Hindlimb muscle (tissue), 1 donor: ENCODE data around the gene SH3BP2. TPM values are rescaled to one million over a fixed set of nuclear protein-coding genes. Genes with fewer than 3 reads are reported as not detected.

ENCODE experiments used
- DNase-seq: peaks from one replicate; pipeline ENCODE4 v3.0.0-alpha.2; 2013
- polyA plus RNA-seq: library from polyadenylated mRNA; unstranded; fragments of 120-200 nt; gene quantifications from one replicate; pipeline ENCODE4 v1.2.1, GENCODE V29; 2013; ENCODE audit not compliant: insufficient read length

Gene SH3BP2
- polyA plus RNA-seq, 1 donor = 41.3 TPM

- DNase-seq = no peak
Measured at GRCh38 chr4:2822461-2823300, 29.8 kb downstream of the SH3BP2 start.

DNA sequence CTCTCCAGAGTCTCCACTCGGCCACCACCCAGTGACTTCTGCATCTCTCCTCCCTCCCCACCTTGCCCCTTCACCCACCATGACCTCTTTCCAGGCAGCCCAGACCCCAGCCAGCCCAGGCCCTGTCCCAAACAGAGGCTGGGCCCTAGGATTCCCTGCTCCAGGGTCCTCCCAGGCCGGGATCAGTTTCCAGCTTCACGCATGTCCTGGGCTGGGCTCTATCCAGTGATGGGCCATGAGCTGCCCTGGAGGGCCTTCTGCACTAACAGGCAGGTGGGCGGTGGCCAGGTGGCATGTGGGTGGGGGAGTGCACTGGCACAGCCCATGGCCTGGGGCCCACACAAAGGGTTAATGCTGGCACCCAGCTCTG is 30.4 kb downstream of the SH3BP2 start:
- DNase-seq = no peak

DNA sequence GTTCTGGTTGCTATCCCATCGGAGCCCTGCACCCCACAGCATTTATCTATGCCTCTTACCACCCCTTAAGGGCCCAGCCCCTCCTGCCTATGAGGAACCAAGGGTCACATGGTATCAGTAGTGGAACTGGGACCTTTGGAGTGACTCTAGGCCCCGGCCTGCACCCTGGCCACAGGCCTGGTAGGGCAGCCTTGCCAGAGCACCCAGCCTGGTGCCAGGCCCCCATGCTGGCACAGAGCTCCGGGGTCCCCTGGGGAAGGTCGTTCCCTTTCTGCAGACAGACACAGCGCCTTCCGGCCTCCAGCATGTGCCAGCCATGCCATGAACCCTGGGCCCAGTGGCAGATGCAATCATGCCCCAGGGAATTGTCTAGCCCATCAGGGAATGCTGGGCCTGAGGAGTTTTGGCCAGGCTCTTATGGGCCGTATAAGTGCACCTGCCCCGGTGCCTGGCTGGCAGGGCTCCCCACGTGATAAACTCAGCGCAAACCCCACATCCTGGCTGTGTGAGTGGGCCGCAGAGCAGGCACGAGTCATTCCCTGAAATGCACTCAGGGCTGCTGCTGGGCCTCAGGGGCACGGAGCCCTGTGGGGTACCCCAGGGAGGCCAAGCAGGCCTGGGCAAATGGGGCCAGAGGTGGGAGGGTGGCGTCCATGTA is 30.9 kb downstream of the SH3BP2 start:
- no peak for DNase-seq

GRCh38 chr4:2824329-2824835 is 31.5 kb downstream of the SH3BP2 start:
- DNase-seq = no peak

DNA sequence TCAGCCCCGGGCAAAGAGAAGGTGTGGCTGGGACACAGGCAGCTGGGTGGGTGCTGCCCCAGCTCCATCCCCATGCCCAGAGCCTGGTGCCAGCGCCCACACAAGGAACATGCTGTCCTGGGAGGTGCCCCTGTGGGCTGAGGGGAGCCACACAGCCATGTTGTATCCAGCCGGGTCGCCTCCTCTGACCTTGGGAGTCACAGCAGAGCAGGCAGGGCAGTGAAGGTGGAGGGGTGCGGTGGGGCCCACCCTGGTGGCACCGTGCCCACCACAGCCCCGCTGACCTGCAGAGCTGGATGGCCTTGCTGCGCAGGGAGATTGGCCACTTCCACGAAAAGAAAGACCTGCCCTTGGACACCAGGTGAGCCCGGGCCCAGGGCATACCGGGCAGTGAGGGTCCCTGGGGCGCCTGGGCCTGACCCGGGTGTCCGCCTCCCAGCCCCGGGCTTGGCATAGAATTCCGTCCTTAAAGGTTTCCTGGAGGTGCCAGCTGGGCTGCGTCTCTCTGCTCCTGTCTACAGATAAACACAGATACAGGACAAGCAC is 32.0 kb downstream of the SH3BP2 start:
- DNase-seq = no peak

GRCh38 chr4:2825740-2826139 is 32.9 kb downstream of the SH3BP2 start:
- no peak for DNase-seq

DNA sequence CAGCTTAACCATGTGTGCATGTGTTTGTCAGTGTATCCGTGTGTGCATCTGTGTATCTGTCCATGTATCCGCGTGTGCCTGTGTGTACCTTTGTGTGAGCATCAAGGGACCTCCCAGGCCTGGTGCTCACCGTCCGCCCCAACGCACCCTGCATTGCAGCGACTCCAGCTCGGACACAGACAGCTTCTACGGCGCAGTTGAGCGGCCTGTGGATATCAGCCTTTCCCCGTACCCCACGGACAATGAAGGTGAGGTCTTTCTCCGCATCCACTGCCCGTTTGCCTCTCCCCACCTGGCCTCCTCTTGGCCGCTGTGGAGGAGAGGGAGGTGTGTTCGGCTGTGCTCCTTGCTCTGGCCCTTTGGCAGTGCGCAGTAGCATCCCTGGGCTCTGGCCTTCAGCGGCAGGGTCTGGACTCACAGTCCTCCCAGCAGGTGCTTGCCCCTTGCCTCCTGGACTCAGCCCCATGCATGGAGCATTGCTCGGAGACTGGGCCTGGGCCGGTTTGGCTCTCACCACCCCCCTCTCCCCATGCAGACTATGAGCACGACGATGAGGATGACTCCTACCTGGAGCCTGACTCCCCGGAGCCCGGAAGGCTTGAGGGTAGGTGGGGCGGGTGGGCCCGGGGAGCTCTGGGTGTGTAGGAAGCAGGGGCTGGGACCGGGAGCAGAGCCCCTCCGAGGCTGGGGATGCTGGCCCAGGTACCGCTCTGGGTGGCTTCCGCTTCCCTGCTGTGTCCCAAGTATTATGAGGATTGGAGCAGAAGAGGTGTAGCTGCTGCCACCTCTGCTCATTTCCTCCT is 34.4 kb downstream of the SH3BP2 start:
- DNase-seq = no peak

GRCh38 chr4:2827874-2828751 is 35.2 kb downstream of the SH3BP2 start:
- DNase-seq = no peak

DNA sequence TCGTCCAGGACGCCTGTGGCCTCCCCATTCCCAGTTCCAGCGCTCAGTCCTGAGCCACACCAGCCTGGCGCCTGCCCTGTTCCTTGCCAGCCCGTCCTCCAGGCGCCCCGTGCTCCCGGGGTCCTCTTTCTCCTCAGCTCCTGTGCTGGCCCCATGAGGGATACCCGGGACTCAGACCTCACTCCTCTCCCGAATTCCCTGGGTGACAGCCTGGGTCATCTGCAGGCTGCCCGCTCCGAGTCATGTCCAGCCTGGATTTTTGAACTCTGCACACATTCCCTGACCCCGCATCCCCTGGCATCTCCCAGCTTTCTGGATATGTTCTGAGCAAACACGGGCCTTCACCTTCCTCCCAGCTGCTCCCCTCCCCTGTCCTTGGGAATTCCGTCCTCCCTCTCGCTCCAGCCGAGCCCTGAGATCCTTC is 35.9 kb downstream of the SH3BP2 start:
- no peak for DNase-seq

GRCh38 chr4:2829321-2829932 is 36.5 kb downstream of the SH3BP2 start:
- no peak for DNase-seq

DNA sequence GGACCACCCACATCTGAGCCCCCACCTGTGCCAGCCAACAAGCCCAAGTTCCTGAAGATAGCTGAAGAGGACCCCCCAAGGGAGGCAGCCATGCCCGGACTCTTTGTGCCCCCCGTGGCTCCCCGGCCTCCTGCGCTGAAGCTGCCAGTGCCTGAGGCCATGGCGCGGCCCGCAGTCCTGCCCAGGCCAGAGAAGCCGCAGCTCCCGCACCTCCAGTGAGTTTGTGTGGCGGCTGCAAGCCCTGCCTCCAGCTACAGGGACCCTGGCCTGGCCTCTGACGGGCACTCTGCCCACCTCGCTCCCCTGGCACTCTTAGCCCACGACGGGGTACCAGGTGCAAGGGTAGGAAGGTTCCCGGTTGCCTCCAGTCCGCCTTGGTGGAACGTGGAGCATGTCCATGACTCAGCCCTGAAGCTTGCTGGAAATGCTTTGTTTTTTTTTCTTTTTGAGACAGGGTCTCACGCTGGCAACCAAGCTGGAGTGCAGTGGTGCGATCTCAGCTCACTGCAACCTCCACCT is 37.1 kb downstream of the SH3BP2 start:
- DNase-seq = no peak

DNA sequence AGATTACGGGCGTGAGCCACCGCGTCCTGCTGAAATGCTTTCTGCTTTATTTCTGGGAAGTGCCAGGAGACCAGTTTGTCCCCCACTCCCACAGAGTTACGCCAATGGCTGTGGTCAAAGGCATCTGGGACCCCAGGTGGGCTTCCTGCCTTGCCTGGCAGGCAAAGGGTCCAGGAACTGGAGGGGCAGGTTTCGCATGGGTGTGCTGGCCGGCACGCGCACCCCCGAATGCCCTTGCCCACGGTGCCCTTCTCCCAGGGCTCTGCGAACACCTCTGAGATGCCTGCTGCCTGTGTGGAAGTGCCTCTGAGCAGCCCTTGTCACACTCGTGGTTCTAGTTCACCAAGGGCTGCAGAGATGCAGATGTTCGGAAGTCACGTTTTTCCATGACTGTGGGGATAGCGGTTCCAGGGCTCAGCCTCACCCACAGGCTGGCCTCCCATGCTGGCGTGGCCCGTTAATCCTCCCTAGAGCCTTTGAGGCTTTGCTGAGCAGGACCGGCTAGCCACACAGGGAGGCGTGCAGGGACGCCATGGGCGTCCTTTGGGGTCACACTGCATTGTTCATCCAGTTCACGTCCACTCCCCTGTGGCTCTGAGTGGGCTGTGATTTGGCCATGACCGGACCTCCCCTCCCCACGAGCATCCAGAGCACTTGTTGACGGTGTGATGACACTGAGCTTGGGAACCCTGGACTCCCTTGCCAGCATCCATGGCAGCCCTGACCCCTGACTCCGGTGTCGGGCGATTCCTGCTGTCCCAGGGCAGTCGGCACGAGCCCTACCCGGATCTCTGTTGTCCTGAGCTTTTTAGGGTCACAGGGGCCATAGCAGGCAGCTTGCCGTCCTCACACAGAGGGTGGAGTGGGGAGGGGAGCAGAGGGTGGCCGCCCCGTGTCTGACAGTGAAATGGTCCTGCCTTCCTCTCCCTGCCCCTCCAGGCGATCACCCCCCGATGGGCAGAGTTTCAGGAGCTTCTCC is 38.0 kb downstream of the SH3BP2 start:
- no peak for DNase-seq

GRCh38 chr4:2831611-2832308 is 38.9 kb downstream of the SH3BP2 start:
- DNase-seq = no peak

GRCh38 chr4:2832309-2832980 is 39.6 kb downstream of the SH3BP2 start:
- DNase-seq = no peak

DNA sequence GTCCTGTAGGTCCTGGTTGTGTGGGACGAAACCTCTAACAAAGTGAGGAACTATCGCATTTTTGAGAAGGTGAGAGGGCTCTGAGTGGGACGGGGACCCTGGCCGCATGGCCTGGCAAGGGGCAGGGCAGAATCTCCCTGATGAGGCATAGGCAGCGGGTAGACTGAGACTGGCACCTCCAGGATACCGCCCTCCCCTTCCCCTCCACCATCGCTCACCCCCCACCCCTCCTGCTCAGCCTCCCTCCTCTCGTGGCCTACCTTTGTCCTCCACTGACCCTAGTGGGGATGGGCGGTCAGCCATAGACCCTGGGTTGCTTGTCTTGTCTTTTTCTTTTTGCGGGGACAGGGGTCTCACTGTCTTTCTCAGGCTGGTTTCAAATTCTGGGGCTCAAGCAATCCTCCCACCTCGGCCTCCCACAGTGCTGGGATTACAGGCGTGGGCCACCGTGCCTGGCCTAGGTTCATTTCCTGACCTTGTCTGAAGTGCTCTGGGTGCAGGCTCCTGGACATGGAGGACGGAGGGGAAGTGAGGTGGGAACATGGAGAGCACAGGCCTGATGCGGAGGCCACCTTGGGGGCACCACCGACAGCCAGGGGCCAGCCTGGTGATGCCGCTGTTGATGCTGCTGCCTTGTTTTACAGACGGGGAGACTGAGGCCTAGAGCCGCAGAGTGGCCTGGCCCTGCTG is 40.2 kb downstream of the SH3BP2 start:
- no peak for DNase-seq

GRCh38 chr4:2833671-2834000 is 40.8 kb downstream of the SH3BP2 start:
- DNase-seq = no peak

GRCh38 chr4:2834001-2834921 is 41.4 kb downstream of the SH3BP2 start:
- no peak for DNase-seq
